Psoas muscle (tissue), 8 donors: Measurements from ENCODE around the gene SYT7. TPM values are rescaled to one million over a fixed set of nuclear protein-coding genes. Genes with fewer than 3 reads are reported as not detected.

ENCODE experiments used
- ATAC-seq, 4 donors: fragments of 200-7000 bp; cut with Tn5 transposase; one replicate each; pipeline ENCODE4 v1.9.1; 2020; ENCODE audit warnings: moderate library complexity in 3 of 4, mild to moderate bottlenecking in 2 of 4
- DNase-seq, 2 donors: peaks; one replicate each; pipeline ENCODE4 v3.0.0-alpha.2; 2020
- H3K27ac ChIP-seq: fragments of 200-600 bp; one replicate; pipeline ENCODE4 v1.8.0; 2022
- H3K27me3 ChIP-seq, 3 donors: fragments of 200-600 bp in 1 of 3; one replicate each; pipeline versions ENCODE4 v1.6.1 to v1.8.0; 2013 to 2022; ENCODE audit warnings: low read length in 2 of 3, mild to moderate bottlenecking in 2 of 3, moderate library complexity in 1 of 3; ENCODE audit not compliant: insufficient read depth in 3 of 3
- H3K36me3 ChIP-seq, 2 donors: fragments of 200-600 bp in 1 of 2; one replicate each; pipeline versions ENCODE4 v1.6.1 to v1.8.0; 2013 to 2022; ENCODE audit warnings: low read depth in 1 of 2, mild to moderate bottlenecking in 1 of 2, moderate library complexity in 1 of 2; ENCODE audit not compliant: insufficient read depth in 1 of 2
- H3K4me1 ChIP-seq: fragments of 200-600 bp; one replicate; pipeline ENCODE4 v1.8.0; 2022
- H3K4me3 ChIP-seq: fragments of 200-600 bp; one replicate; pipeline ENCODE4 v1.8.0; 2022; ENCODE audit warnings: mild to moderate bottlenecking
- H3K9me3 ChIP-seq: fragments of 200-600 bp; one replicate; pipeline ENCODE4 v1.8.0; 2022
- WGBS, 3 donors: extraction: QIAGEN DNeasy Blood & Tissue Kit; methylation state at CpG; one replicate each; pipeline versions ENCODE4 v1.1.6 to v1.1.7; 2013; 5-methylcytosine and 5-hydroxymethylcytosine counted together
- intact Hi-C, 2 donors: fragments of 100-400 bp; cut with DNase I; formaldehyde crosslinking; loops; one replicate each; pipeline versions ENCODE4 v1.11.0 to v1.14.2; 2022
- polyA plus RNA-seq, 3 donors: library from polyadenylated mRNA; stranded (reverse); fragments of 200-250 nt; gene quantifications; one replicate each; pipeline ENCODE4 v1.2.3, GENCODE V29; 2013
- total RNA-seq, 4 donors: library from RNA; stranded (reverse); fragmentation: NEBNext Ultra II Directional in 2 of 4; extraction: Animal tissue kit (Norgen Biotek cat#: 25700) in 2 of 4; gene quantifications; one replicate each; pipeline versions ENCODE4 v1.2.1 to v1.2.4, GENCODE V29; 2021 to 2023
- TF ChIP-seq, protein P1 (sequence below): fragments of 200-600 bp; IDR thresholded peaks from one replicate; pipeline ENCODE4 v1.8.0; 2022; ENCODE audit warnings: antibody characterized with exemption
- donor health status: healthy with polysubstance abuse.
- donor health status: DM: no; HTN: no; CAD: no; lungs with moderate emphysema.
- donor health status: Bipolar disorder and iron deficiency.
- donor health status: healthy.
- donor health status: DM: yes; HTN: yes; CAD: no.
- donor health status: DM: no; HTN: no; CAD: no.
- donor health status: DM: no; HTN: no; CAD: no.
- donor health status: DM: yes; HTN: yes; CAD: no.

SYT7 gene
- total and polyA plus RNA-seq, 7 donors: 0.96 to 3.5 (median 2.1) TPM

DNA sequence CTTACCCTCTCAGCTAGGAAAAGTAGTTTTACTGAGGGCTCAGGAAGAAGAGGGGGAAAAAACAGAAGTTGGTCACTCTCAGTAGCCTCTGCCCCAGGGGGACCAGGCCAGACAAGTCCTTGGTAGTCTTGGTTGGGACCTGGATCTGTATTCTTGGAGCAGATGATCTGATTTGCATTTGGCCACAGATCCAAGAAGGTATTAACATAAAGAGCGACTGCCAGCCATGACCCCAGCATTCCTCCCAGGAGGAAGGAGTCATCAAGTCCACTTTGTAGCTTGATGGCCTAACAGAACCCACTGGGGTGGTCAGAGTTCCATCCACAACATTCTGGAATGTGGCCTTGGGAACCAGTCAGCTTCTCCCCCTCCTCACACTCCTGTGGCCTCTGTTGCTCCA lies 78.4 kb downstream of the SYT7 start:
- H3K27me3 ChIP-seq: peaks cover 0 to 32% (median 18%) of the 10 kb centered on the region in 3 donors
- no peaks in the 10 kb centered on the region for H3K4me1 ChIP-seq
- ATAC-seq (no peak), DNase-seq (no peak)
- TF ChIP-seq, protein P1, sequence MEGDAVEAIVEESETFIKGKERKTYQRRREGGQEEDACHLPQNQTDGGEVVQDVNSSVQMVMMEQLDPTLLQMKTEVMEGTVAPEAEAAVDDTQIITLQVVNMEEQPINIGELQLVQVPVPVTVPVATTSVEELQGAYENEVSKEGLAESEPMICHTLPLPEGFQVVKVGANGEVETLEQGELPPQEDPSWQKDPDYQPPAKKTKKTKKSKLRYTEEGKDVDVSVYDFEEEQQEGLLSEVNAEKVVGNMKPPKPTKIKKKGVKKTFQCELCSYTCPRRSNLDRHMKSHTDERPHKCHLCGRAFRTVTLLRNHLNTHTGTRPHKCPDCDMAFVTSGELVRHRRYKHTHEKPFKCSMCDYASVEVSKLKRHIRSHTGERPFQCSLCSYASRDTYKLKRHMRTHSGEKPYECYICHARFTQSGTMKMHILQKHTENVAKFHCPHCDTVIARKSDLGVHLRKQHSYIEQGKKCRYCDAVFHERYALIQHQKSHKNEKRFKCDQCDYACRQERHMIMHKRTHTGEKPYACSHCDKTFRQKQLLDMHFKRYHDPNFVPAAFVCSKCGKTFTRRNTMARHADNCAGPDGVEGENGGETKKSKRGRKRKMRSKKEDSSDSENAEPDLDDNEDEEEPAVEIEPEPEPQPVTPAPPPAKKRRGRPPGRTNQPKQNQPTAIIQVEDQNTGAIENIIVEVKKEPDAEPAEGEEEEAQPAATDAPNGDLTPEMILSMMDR: no peak
- H3K4me3 ChIP-seq: no peak overlapping the region
- no peak overlapping the region for H3K27ac ChIP-seq
- intact Hi-C loops: no loop called here
- H3K9me3 ChIP-seq: no peaks in the 10 kb centered on the region
- no peaks in the 10 kb centered on the region for H3K36me3 ChIP-seq
- 87 to 96% (median 90%) methylated on average over 1 of the region's 1 CpG for WGBS, 3 donors

DNA sequence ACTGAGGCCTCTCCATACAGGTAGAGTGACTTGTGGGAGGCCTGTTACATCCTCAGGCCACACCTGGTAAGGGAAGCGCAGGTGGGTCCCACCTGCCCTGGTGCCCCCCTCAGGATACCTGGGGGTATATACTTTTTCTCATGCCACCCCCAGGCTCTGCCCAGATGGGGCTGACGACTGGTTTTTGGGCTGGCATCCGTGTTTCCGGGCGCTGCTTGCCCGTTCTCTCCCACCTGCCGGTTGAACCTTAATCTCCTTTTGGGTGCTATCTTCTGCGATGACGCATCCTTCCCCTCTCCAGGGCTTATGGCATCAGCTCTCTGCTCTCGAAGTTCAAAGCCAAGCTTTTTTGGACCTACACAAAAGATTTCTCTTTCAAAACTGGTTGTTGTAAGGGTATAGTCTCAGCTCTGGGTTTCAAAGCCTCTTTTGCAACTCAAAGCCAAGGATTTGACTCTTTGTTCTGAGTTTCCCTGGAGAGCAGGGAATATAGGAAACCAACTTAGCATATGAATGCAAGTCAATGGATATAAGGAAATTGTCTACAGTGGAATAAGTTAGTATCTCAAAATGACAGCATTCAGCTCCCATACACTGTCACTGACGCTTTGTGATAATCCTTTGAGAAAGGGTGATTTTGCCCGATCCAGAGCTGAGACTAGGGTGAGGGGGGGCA lies 80.9 kb downstream of the SYT7 start:
- H3K9me3 ChIP-seq: no peaks in the 10 kb centered on the region
- 71 to 75% (median 73%) methylated on average over 12 of the region's 12 CpGs for WGBS, 3 donors
- no peak overlapping the region for H3K27ac ChIP-seq
- intact Hi-C loops: no loop called here
- H3K4me3 ChIP-seq: no peak overlapping the region
- peaks cover 8% of the 10 kb centered on the region for H3K4me1 ChIP-seq
- H3K36me3 ChIP-seq: no peaks in the 10 kb centered on the region
- ATAC-seq (no peak), DNase-seq (no peak)
- TF ChIP-seq, protein P1: no peak
- H3K27me3 ChIP-seq: peaks cover 0 to 7% (median 4%) of the 10 kb centered on the region in 3 donors

DNA sequence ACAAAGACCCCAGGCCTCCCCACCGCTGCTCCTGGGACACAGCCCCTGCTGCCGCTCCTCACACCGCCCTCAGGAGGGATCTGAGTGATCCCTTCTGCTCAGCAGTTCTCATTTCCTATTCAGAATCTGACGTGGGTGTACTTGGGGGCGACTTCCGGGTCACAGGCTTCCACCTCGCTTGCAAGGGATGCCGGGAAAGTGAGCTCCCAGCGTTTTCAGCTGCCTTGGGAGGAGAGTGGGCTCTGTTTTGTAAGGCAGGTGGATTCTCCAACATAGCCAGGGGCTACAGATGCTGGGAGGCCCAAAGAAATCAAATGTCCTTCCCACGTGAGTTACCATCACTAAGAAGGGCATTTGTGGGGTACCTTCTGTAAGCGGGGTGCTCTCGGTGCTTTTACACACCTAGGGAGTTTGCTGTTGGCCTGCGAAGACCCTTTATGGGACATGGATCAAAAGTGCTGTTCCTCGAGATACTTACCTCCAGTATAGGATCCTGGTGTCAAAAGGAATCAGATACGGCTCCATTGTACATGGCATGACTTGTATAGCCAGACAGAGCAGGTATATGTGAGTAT lies 82.0 kb downstream of the SYT7 start:
- Histone ChIP-seq H3K27ac (no peak overlapping the region), H3K27me3 (peaks cover 0 to 4% (median 0%) of the 10 kb centered on the region in 3 donors), H3K4me3 (no peak overlapping the region), H3K4me1 (peaks cover 10% of the 10 kb centered on the region), H3K36me3 (no peaks in the 10 kb centered on the region), H3K9me3 (no peaks in the 10 kb centered on the region)
- TF ChIP-seq, protein P1: no peak
- 83 to 89% (median 83%) methylated on average over 15 of the region's 15 CpGs for WGBS, 3 donors
- DNase-seq: no peak
- intact Hi-C loops: no loop called here
- no peak for ATAC-seq

DNA sequence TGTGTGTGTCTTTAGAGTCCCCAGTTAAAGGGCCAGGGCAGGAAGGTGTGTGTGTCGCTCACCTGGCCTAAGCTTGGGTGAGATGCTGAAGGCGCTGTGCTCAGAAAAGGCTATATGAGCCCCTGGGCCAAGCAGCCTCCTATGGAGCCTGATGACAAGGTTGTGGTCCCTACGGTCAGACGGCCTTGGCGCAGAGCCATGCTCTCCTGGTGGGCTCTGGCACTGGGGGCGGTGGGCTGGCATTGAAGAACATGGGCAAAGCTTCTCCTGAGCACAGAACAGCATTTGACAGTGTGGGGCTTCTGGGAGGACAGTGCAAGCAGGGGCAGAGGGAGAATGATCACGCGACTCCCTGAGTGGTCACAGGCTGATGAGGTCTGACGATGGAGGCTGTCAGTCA lies 83.0 kb downstream of the SYT7 start:
- TF ChIP-seq, protein P1: no peak
- peaks cover 10% of the 10 kb centered on the region for H3K4me1 ChIP-seq
- H3K27ac ChIP-seq: no peak overlapping the region
- 78 to 84% (median 78%) methylated on average over 9 of the region's 9 CpGs for WGBS, 3 donors
- H3K9me3 ChIP-seq: no peaks in the 10 kb centered on the region
- ATAC-seq (no peak), DNase-seq (no peak)
- no peak overlapping the region for H3K4me3 ChIP-seq
- peaks cover 0 to 4% (median 0%) of the 10 kb centered on the region in 3 donors for H3K27me3 ChIP-seq
- no peaks in the 10 kb centered on the region for H3K36me3 ChIP-seq
- intact Hi-C loops: no loop called here
